Tibial nerve (tissue), 3 donors: ENCODE data around the gene TRAF3.

Experiments
- POLR2A ChIP-seq, 2 donors: fragments of 450-650 bp; IDR thresholded peaks; one replicate each; pipeline ENCODE4 v1.6.1; 2017; ENCODE audit warnings: antibody characterized with exemption in 2 of 2, mild to moderate bottlenecking in 2 of 2, moderate library complexity in 2 of 2
- TF ChIP-seq, protein P1 (sequence below), 5 experiments: fragments of 200-600 bp in 3 of 5; fragments of 450-650 bp in 2 of 5; sonication (generic) in 3 of 5; IDR thresholded peaks; one replicate each; pipeline ENCODE4 v1.5.1; 2016 to 2019; ENCODE audit warnings: antibody characterized with exemption in 5 of 5, mild to moderate bottlenecking in 3 of 5, moderate library complexity in 2 of 5

DNA sequence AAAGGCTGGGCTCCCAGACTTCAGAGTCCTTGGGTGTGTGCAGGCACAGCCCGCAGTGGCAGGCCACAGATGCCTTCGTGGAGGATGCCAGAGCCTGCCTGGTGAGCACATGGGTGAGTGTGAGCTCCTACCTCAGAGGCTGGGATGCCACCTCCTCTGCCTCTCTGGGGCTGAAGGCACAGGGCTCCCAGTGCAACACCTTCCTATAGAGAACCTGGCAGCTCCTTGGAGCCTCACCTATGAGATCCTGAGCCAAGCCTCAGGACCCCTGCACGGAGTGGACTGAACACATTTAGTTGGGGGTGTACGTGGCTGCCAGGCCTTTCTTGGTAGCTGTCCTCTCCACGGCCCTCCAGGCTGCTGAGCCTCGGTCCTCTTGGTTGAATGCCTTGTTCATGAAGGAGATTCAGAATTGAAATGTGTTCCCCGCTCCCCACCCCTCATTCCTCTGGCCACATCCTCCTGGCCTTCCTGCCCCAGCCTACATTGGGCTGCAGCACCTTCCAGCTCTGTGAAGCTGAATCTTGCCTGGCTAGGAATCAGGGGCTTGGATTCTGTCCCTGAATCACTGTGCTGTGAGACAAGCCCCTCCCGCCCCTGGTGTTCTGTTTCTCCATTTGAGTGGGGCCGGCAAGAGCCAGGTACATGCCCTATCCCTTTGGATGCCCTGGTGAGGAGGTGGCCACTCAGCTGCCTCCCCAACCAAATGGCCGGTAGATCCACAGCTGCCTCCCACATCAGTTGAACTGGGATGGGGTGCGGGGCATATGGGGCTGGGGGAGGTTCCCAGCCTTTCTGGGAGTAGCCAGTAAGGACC, 38.7 kb upstream of the TRAF3 start:
- no peak for TF ChIP-seq POLR2A (IDR thresholded peaks at IDR 0.05)
- TF ChIP-seq, protein P1, sequence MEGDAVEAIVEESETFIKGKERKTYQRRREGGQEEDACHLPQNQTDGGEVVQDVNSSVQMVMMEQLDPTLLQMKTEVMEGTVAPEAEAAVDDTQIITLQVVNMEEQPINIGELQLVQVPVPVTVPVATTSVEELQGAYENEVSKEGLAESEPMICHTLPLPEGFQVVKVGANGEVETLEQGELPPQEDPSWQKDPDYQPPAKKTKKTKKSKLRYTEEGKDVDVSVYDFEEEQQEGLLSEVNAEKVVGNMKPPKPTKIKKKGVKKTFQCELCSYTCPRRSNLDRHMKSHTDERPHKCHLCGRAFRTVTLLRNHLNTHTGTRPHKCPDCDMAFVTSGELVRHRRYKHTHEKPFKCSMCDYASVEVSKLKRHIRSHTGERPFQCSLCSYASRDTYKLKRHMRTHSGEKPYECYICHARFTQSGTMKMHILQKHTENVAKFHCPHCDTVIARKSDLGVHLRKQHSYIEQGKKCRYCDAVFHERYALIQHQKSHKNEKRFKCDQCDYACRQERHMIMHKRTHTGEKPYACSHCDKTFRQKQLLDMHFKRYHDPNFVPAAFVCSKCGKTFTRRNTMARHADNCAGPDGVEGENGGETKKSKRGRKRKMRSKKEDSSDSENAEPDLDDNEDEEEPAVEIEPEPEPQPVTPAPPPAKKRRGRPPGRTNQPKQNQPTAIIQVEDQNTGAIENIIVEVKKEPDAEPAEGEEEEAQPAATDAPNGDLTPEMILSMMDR (IDR thresholded peaks at IDR 0.05) = no peak
